Ishikawa (cell line): ENCODE data around the gene KCNG4.

Experiments
- CEBPB ChIP-seq: IDR thresholded peaks from 2 replicates; pipeline ENCODE4 v1.6.1; 2012
- CREB1 ChIP-seq: IDR thresholded peaks from 2 replicates; pipeline ENCODE4 v1.6.1; 2012; ENCODE audit warnings: low read depth
- EP300 ChIP-seq: IDR thresholded peaks from 2 replicates; pipeline ENCODE4 v1.6.1; 2012; ENCODE audit warnings: borderline replicate concordance
- NFIC ChIP-seq: IDR thresholded peaks from 2 replicates; pipeline ENCODE4 v1.6.1; 2012
- RAD21 ChIP-seq: IDR thresholded peaks from 2 replicates; pipeline ENCODE4 v1.6.1; 2012; ENCODE audit warnings: low read depth
- TAF1 ChIP-seq: IDR thresholded peaks from 2 replicates; pipeline ENCODE4 v1.6.1; 2012; ENCODE audit warnings: low read depth, mild to moderate bottlenecking
- TEAD4 ChIP-seq: IDR thresholded peaks from 2 replicates; pipeline ENCODE4 v1.6.1; 2012
- TF ChIP-seq, protein P1 (sequence below): IDR thresholded peaks from 2 replicates; pipeline ENCODE4 v1.6.1; 2012; ENCODE audit warnings: low read depth, mild to moderate bottlenecking
- TF ChIP-seq, protein P2 (sequence below): IDR thresholded peaks from 2 replicates; pipeline ENCODE4 v1.6.1; 2012

DNA sequence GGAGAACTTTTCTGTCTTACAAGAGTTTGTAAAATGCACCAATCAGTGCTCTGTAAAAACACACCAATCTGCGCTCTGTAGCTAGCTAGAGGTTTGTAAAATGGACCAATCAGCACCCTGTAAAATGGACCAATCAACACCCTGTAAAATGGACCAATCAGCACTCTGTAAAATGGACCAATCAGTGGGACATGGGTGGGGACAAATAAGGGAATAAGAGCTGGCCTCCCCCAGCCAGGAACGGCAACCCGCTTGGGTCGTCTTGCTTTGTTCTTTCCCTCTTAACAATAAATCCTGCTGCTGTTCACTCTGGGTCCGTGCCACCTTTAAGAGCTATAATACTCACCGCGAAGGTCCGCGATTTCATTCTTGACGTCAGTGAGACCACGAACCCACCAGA is 18.5 kb upstream of the KCNG4 start:
- TF ChIP-seq NFIC (no peak), RAD21 (no peak), EP300 (no peak), TEAD4 (no peak), CEBPB (no peak), CREB1 (no peak), TAF1 (no peak)
- TF ChIP-seq, protein P1, sequence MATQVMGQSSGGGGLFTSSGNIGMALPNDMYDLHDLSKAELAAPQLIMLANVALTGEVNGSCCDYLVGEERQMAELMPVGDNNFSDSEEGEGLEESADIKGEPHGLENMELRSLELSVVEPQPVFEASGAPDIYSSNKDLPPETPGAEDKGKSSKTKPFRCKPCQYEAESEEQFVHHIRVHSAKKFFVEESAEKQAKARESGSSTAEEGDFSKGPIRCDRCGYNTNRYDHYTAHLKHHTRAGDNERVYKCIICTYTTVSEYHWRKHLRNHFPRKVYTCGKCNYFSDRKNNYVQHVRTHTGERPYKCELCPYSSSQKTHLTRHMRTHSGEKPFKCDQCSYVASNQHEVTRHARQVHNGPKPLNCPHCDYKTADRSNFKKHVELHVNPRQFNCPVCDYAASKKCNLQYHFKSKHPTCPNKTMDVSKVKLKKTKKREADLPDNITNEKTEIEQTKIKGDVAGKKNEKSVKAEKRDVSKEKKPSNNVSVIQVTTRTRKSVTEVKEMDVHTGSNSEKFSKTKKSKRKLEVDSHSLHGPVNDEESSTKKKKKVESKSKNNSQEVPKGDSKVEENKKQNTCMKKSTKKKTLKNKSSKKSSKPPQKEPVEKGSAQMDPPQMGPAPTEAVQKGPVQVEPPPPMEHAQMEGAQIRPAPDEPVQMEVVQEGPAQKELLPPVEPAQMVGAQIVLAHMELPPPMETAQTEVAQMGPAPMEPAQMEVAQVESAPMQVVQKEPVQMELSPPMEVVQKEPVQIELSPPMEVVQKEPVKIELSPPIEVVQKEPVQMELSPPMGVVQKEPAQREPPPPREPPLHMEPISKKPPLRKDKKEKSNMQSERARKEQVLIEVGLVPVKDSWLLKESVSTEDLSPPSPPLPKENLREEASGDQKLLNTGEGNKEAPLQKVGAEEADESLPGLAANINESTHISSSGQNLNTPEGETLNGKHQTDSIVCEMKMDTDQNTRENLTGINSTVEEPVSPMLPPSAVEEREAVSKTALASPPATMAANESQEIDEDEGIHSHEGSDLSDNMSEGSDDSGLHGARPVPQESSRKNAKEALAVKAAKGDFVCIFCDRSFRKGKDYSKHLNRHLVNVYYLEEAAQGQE: no peak
- TF ChIP-seq, protein P2, sequence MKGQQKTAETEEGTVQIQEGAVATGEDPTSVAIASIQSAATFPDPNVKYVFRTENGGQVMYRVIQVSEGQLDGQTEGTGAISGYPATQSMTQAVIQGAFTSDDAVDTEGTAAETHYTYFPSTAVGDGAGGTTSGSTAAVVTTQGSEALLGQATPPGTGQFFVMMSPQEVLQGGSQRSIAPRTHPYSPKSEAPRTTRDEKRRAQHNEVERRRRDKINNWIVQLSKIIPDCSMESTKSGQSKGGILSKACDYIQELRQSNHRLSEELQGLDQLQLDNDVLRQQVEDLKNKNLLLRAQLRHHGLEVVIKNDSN: no peak
